Left lung (tissue), 10 donors: Measurements from ENCODE around the gene GPX3. TPM values are rescaled to one million over a fixed set of nuclear protein-coding genes. Genes with fewer than 3 reads are reported as not detected.

Experiments used
- ATAC-seq: fragments of 200-7000 bp; cut with Tn5 transposase; one replicate; pipeline ENCODE4 v1.9.1; 2020; ENCODE audit warnings: moderate library complexity
- DNase-seq, 4 donors: peaks; one replicate each; pipeline ENCODE4 v3.0.0-alpha.2; 2013 to 2020
- H3K27ac ChIP-seq, 2 donors: fragments of 200-600 bp; sonication (generic) in 1 of 2; one replicate each; pipeline versions ENCODE4 v1.5.0 to v1.8.0; 2020 to 2021
- H3K27me3 ChIP-seq, 2 donors: fragments of 200-600 bp; sonication (generic) in 1 of 2; one replicate each; pipeline versions ENCODE4 v1.5.0 to v1.8.0; 2020 to 2021
- H3K36me3 ChIP-seq, 2 donors: fragments of 200-600 bp; sonication (generic) in 1 of 2; one replicate each; pipeline versions ENCODE4 v1.5.0 to v1.8.0; 2020 to 2021
- H3K4me1 ChIP-seq, 2 donors: fragments of 200-600 bp; one replicate each; pipeline ENCODE4 v1.8.0; 2021
- H3K4me3 ChIP-seq, 2 donors: fragments of 200-600 bp; sonication (generic) in 1 of 2; one replicate each; pipeline versions ENCODE4 v1.5.0 to v1.8.0; 2020 to 2021; ENCODE audit warnings: mild to moderate bottlenecking in 1 of 2
- H3K9me3 ChIP-seq, 2 donors: fragments of 200-600 bp; sonication (generic) in 1 of 2; one replicate each; pipeline versions ENCODE4 v1.5.0 to v1.8.0; 2020 to 2021
- CTCF ChIP-seq, 2 donors: fragments of 200-600 bp; sonication (generic) in 1 of 2; IDR thresholded peaks; one replicate each; pipeline versions ENCODE4 v1.5.0 to v1.8.0; 2021; ENCODE audit warnings: antibody characterized with exemption in 2 of 2
- intact Hi-C, 2 donors: fragments of 100-400 bp; cut with DNase I; formaldehyde crosslinking; loops; one replicate each; pipeline versions ENCODE4 v1.11.2 to v1.14.2; 2022
- polyA plus RNA-seq, 6 donors: library from polyadenylated mRNA; unstranded; fragments of 120-200 nt; gene quantifications; one replicate each; pipeline ENCODE4 v1.2.1, GENCODE V29; 2013; ENCODE audit not compliant: insufficient read length in 6 of 6
- total RNA-seq, 2 donors: library from RNA; stranded (reverse); fragmentation: NEBNext Ultra II Directional; extraction: Animal tissue kit (Norgen Biotek cat#: 25700); gene quantifications; one replicate each; pipeline ENCODE4 v1.2.1, GENCODE V29; 2021
- donor health status: DM: no; HTN: yes; CAD: no.
- donor health status: DM: no; HTN: no; CAD: no.

The GPX3 gene
- total and polyA plus RNA-seq, 8 donors: 49.0 to 424 (median 77.2) TPM

DNA sequence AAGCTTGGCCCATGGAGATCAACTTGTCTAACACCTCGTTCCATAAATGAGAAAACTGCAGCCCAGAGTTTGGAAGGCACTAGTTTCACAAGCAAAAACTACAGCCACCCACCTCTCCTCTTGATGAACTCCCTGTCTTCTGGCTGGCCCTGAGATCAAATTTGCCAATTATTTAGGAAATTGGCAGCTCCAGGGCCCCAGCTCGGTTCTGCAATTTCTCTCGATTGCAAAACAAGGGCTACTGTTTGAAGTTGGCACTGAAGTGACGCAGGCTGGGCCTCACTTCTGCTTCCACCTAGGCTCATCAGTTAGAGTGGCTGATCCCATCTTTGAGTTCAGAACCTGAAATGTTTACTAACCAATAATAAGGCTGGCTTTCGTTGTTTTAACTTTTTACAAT, 3.7 kb upstream of the GPX3 start:
- peak overlapping the region in 1 of 2 donors; percentile 50 for H3K27ac ChIP-seq
- ATAC-seq: no peak

GRCh38 chr5:151017897-151018296, 2.5 kb upstream of the GPX3 start:
- intact Hi-C loops: no loop called here
- Histone ChIP-seq H3K36me3 (peaks cover 0 to 8% of the 10 kb centered on the region in 2 donors), H3K27me3 (no peaks in the 10 kb centered on the region), H3K4me1 (peaks cover 4 to 60% of the 10 kb centered on the region in 2 donors), H3K9me3 (no peaks in the 10 kb centered on the region), H3K27ac (no peak overlapping the region), H3K4me3 (no peak overlapping the region)
- ATAC-seq: no peak
- no peak for DNase-seq
- TF ChIP-seq CTCF (IDR thresholded peaks at IDR 0.05): no peak

More for the DNA sequence above, 3.7 kb upstream of the GPX3 start:
- Histone ChIP-seq H3K9me3 (no peaks in the 10 kb centered on the region), H3K36me3 (no peaks in the 10 kb centered on the region), H3K4me3 (no peak overlapping the region), H3K27me3 (no peaks in the 10 kb centered on the region), H3K4me1 (peaks cover 0 to 50% of the 10 kb centered on the region in 2 donors)
- intact Hi-C loops: no loop called here
- DNase-seq: peak in 1 of 4 donors; percentile 66
- TF ChIP-seq CTCF (IDR thresholded peaks at IDR 0.05): no peak

GRCh38 chr5:151018846-151019245, 1.5 kb upstream of the GPX3 start:
- peaks cover 0 to 10% of the 10 kb centered on the region in 2 donors for H3K36me3 ChIP-seq

GRCh38 chr5:151019331-151019730, 1.1 kb upstream of the GPX3 start:
- Histone ChIP-seq H3K4me3 (no peak overlapping the region), H3K4me1 (peaks cover 12 to 74% of the 10 kb centered on the region in 2 donors), H3K9me3 (no peaks in the 10 kb centered on the region), H3K36me3 (peaks cover 0 to 14% of the 10 kb centered on the region in 2 donors), H3K27me3 (no peaks in the 10 kb centered on the region), H3K27ac (no peak overlapping the region)
- ATAC-seq (no peak), DNase-seq (no peak)
- intact Hi-C loops: no loop called here
- no peak for TF ChIP-seq CTCF (IDR thresholded peaks at IDR 0.05)

More at GRCh38 chr5:151018846-151019245, 1.5 kb upstream of the GPX3 start:
- Histone ChIP-seq H3K27me3 (no peaks in the 10 kb centered on the region), H3K4me3 (no peak overlapping the region), H3K4me1 (peaks cover 8 to 69% of the 10 kb centered on the region in 2 donors), H3K9me3 (no peaks in the 10 kb centered on the region), H3K27ac (no peak overlapping the region)
- DNase-seq: no peak
- ATAC-seq: no peak
- no peak for TF ChIP-seq CTCF (IDR thresholded peaks at IDR 0.05)
- intact Hi-C loops: no loop called here

GRCh38 chr5:151021746-151022145, 1.4 kb downstream of the GPX3 start:
- Histone ChIP-seq H3K27ac (peak overlapping the region; percentile 81 to 84), H3K9me3 (no peaks in the 10 kb centered on the region), H3K27me3 (no peaks in the 10 kb centered on the region), H3K36me3 (peaks cover 0 to 38% of the 10 kb centered on the region in 2 donors), H3K4me1 (peaks cover 27 to 84% of the 10 kb centered on the region in 2 donors), H3K4me3 (peak overlapping the region; percentile 61)
- ATAC-seq: no peak
- DNase-seq: no peak
- no peak for TF ChIP-seq CTCF (IDR thresholded peaks at IDR 0.05)
- intact Hi-C loops: no loop called here
